Right renal pelvis (tissue), 4 donors: ENCODE data around the gene ZNF627. TPM values are rescaled to one million over a fixed set of nuclear protein-coding genes. Genes with fewer than 3 reads are reported as not detected.
"Not testable (repeated sequence)": the region's sequence is repeated elsewhere in the genome, so short reads cannot be mapped to it uniquely, and the experiment has no call there.

Experiments
- DNase-seq, 4 donors: peaks; one replicate each; pipeline ENCODE4 v3.0.0-alpha.2; 2013; ENCODE audit warnings: low read depth in 4 of 4, low spot score in 3 of 4, missing footprints in 1 of 4
- polyA plus RNA-seq, 4 donors: library from polyadenylated mRNA; unstranded; fragments of 120-200 nt; gene quantifications; one replicate each; pipeline ENCODE4 v1.2.1, GENCODE V29; 2013; ENCODE audit not compliant: insufficient read length in 4 of 4

Gene ZNF627
- polyA plus RNA-seq, 4 donors: 40.8 to 54.1 (median 46.2) TPM

- not testable (repeated sequence) for DNase-seq
Measured at GRCh38 chr19:11573763-11574162, 23.5 kb upstream of the ZNF627 start.

- no peak for DNase-seq
Measured at GRCh38 chr19:11574689-11575088, 22.6 kb upstream of the ZNF627 start.

GRCh38 chr19:11576227-11576626, 21.1 kb upstream of the ZNF627 start:
- DNase-seq: no peak

- no peak for DNase-seq
Measured at GRCh38 chr19:11577451-11578257, 19.6 kb upstream of the ZNF627 start, which contains the start of gene ACP5. ACP5 (minus strand) TSS chr19:11577645; CDS start chr19:11577317, 328 bp downstream.

GRCh38 chr19:11578258-11579142, 18.8 kb upstream of the ZNF627 start:
- DNase-seq: peak in 1 of 4 donors; percentile 36

GRCh38 chr19:11580116-11580515, 17.2 kb upstream of the ZNF627 start:
- no peak for DNase-seq

GRCh38 chr19:11581740-11582139, 15.5 kb upstream of the ZNF627 start:
- no peak for DNase-seq

GRCh38 chr19:11586331-11586730, 11.0 kb upstream of the ZNF627 start:
- DNase-seq: no peak

- DNase-seq: peak in 3 of 4 donors; percentile 20 to 52 (median 20)
Measured at GRCh38 chr19:11587302-11587974, 9.8 kb upstream of the ZNF627 start.

GRCh38 chr19:11587975-11588631, 9.2 kb upstream of the ZNF627 start:
- DNase-seq: no peak

GRCh38 chr19:11594084-11594483, 3.2 kb upstream of the ZNF627 start:
- DNase-seq: no peak

GRCh38 chr19:11596156-11596555, 1.1 kb upstream of the ZNF627 start:
- DNase-seq: no peak

- DNase-seq: no peak
Measured at GRCh38 chr19:11598103-11598483, 810 bp downstream of the ZNF627 start.

- DNase-seq: no peak
Measured at GRCh38 chr19:11598746-11599145, 1.5 kb downstream of the ZNF627 start.

GRCh38 chr19:11599704-11600103, 2.4 kb downstream of the ZNF627 start:
- DNase-seq: not testable (repeated sequence)

- DNase-seq: no peak
Measured at GRCh38 chr19:11606484-11606883, 9.2 kb downstream of the ZNF627 start.

- no peak for DNase-seq
Measured at GRCh38 chr19:11611730-11612129, 14.4 kb downstream of the ZNF627 start.

- DNase-seq: no peak
Measured at GRCh38 chr19:11612816-11613511, 15.7 kb downstream of the ZNF627 start.

GRCh38 chr19:11617180-11618062, 20.1 kb downstream of the ZNF627 start:
- no peak for DNase-seq
